NCI-H1436 treated with DMSO at 0.1 percent for 48 hours (cell line): ENCODE results near the gene RPL36.
A peak's percentile ranks its signal among the peaks of the same experiment; 100 is the strongest.
"Not testable (repeated sequence)": the region's sequence is repeated elsewhere in the genome, so short reads cannot be mapped to it uniquely, and the experiment has no call there.

ENCODE experiments used
- DNase-seq: peaks from one replicate; lab custom pipeline; 2025; lab: John Stamatoyannopoulos, UW

The RPL36 gene

GRCh38 chr19:5706876-5707573 lies 16.9 kb downstream of the RPL36 start:
- no peak for DNase-seq

GRCh38 chr19:5707576-5708575 lies 17.8 kb downstream of the RPL36 start:
- no peak for DNase-seq

- DNase-seq = no peak
These were observed 20.9 kb downstream of the RPL36 start for GRCh38 chr19:5711025-5711424.

GRCh38 chr19:5711713-5712161 lies 21.6 kb downstream of the RPL36 start:
- DNase-seq = no peak

- no peak for DNase-seq
These were observed 23.1 kb downstream of the RPL36 start for GRCh38 chr19:5713228-5713627.

GRCh38 chr19:5714816-5715215 lies 24.7 kb downstream of the RPL36 start:
- no peak for DNase-seq

- DNase-seq = no peak
These were observed 27.3 kb downstream of the RPL36 start for GRCh38 chr19:5717215-5717935.

GRCh38 chr19:5718037-5718578 lies 28.0 kb downstream of the RPL36 start:
- DNase-seq = no peak

- DNase-seq = no peak
These were observed 28.6 kb downstream of the RPL36 start for GRCh38 chr19:5718579-5719273.

GRCh38 chr19:5719274-5719960 lies 29.3 kb downstream of the RPL36 start:
- no peak for DNase-seq

GRCh38 chr19:5719961-5720790 lies 30.1 kb downstream of the RPL36 start, which contains the start of the genes CATSPERD and LONP1:
Gene CATSPERD, plus strand, starts transcription at chr19:5720637. Its CDS starts 101 bp downstream, at chr19:5720738.
Gene LONP1, minus strand, starts transcription at chr19:5720146. Its CDS starts 14 bp downstream, at chr19:5720132.
- DNase-seq = peak; percentile 91

- DNase-seq = no peak
These were observed 37.5 kb downstream of the RPL36 start for GRCh38 chr19:5727453-5728050.

GRCh38 chr19:5733172-5733571 lies 43.1 kb downstream of the RPL36 start:
- DNase-seq = not testable (repeated sequence)

GRCh38 chr19:5738423-5738822 lies 48.3 kb downstream of the RPL36 start:
- no peak for DNase-seq
